Measurements from ENCODE around the gene SPEF1.

SPEF1 gene

DNA sequence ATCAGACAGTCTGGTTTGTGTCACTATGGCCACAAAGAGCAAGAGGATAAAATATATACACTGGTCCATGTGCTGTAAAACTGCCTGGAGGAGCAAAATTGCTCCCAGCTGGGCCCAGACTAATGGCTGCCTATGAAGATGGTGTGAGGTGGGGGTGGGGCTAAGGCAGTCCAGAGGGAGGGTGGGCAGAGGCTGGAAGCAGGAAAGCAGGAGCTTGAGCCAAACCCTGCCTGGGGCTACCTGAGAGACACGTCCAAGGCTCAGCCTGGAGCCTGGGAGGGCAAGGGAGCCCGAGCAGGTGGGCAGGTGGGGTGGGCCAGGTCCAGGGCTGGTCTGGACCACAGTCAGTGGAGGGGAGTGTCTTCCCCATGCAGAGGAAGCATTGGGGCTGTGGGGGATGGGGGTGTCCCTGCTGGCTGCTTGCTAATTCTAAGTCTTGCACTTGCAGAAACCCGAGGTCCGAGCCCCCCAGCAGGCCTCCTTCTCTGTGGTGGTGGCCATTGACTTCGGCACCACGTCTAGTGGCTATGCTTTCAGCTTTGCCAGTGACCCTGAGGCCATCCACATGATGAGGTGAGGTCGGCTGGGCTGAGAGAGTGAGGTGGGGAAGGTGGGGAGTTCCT lies 39.3 kb downstream of the SPEF1 start:
- Histone ChIP-seq H3K27me3 (replicated peaks in 2 of 5; ENCODE audit: control insufficient read depth in 4 of 5, insufficient read depth in 5 of 5, low read length in 4 of 5) (peaks cover 0 to 1% (median 0%) of the 10 kb centered on the region in 5 experiments), H3K36me3 (ENCODE audit: control insufficient read depth in 4 of 4, insufficient read depth in 4 of 4, low read length in 3 of 4) (no peaks in the 10 kb centered on the region), H3K27ac (ENCODE audit: insufficient read depth in 1 of 2, low read depth in 1 of 2, low read length in 2 of 2, poor library complexity in 1 of 2, severe bottlenecking in 2 of 2) (no peak overlapping the region), H3K4me3 (ENCODE audit: control insufficient read depth in 1 of 7, extremely low read depth in 1 of 7, insufficient read depth in 4 of 7, low read depth in 2 of 7, low read length in 6 of 7) (no peak overlapping the region), H3K4me1 (ENCODE audit: control extremely low read depth in 1 of 4, control insufficient read depth in 4 of 4, insufficient read depth in 4 of 4, low read length in 3 of 4) (peaks cover 0 to 12% (median 10%) of the 10 kb centered on the region in 4 experiments), H3K9me3 (ENCODE audit: control extremely low read depth in 1 of 5, control insufficient read depth in 4 of 5, insufficient read depth in 2 of 5, low read depth in 1 of 5, low read length in 4 of 5) (no peaks in the 10 kb centered on the region)
- ChIA-PET CTCF (interaction anchor here (1.1 to 3.5 kb wide), 5 partner anchors 8 to 25 kb away, joined by 3 to 14 read pairs (median 5); no protein-coding TSS in a partner anchor), POLR2A (interaction anchor here (0.6 kb wide), 2 partner anchors 22 to 113 kb away, joined by 3 read pairs; no protein-coding TSS in a partner anchor)
- DNase-seq = no peak
- WGBS (ENCODE audit: insufficient coverage) = 93% methylated on average over 6 of the region's 7 CpGs

DNA sequence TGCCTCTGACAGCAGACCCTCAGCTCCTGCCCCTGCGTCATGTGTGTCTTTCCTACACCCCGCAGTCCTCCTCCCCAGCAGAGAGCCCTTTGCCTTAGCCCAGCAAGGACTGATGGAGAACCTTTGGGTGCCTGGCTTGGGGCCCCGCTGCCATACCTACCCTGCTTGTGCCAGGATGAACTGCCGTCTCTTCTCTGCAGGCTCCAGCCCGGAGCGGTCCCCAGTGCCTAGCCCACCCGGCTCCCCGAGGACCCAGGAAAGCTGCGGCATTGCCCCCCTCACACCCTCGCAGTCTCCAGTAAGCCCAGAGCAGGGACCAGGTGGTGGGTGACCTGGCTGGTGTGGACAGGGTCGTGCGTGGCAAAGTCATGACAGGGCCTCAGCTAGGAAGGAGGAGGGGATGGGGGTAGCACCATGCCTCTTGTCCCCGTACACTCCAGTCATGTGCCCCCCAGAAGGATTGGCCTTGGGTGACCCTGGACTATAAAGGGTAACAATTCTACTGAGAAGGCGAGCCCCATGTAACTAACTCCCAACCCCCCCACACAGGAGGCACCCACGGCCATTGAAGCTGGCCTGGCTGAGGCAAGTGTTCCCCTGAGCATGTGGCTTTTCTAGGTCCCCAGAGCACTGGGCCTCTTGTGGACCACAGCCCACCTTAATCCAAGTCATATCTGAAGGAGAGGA lies 40.5 kb downstream of the SPEF1 start:
- Histone ChIP-seq H3K27me3 (replicated peaks in 2 of 5; ENCODE audit: control insufficient read depth in 4 of 5, insufficient read depth in 5 of 5, low read length in 4 of 5) (peaks cover 0 to 2% (median 0%) of the 10 kb centered on the region in 5 experiments), H3K4me3 (ENCODE audit: control insufficient read depth in 1 of 7, extremely low read depth in 1 of 7, insufficient read depth in 4 of 7, low read depth in 2 of 7, low read length in 6 of 7) (no peak overlapping the region), H3K27ac (ENCODE audit: insufficient read depth in 1 of 2, low read depth in 1 of 2, low read length in 2 of 2, poor library complexity in 1 of 2, severe bottlenecking in 2 of 2) (no peak overlapping the region), H3K9me3 (ENCODE audit: control extremely low read depth in 1 of 5, control insufficient read depth in 4 of 5, insufficient read depth in 2 of 5, low read depth in 1 of 5, low read length in 4 of 5) (no peaks in the 10 kb centered on the region), H3K4me1 (ENCODE audit: control extremely low read depth in 1 of 4, control insufficient read depth in 4 of 4, insufficient read depth in 4 of 4, low read length in 3 of 4) (peaks cover 0 to 12% (median 10%) of the 10 kb centered on the region in 4 experiments), H3K36me3 (ENCODE audit: control insufficient read depth in 4 of 4, insufficient read depth in 4 of 4, low read length in 3 of 4) (no peaks in the 10 kb centered on the region)
- ChIA-PET CTCF (interaction anchor here (0.6 to 3.5 kb wide), 9 partner anchors 9 to 96 kb away, joined by 3 to 14 read pairs (median 4); no protein-coding TSS in a partner anchor), POLR2A (interaction anchor here (0.6 kb wide), 2 partner anchors 21 to 114 kb away, joined by 3 read pairs; no protein-coding TSS in a partner anchor)
- DNase-seq = no peak
- 95% methylated on average over 14 of the region's 15 CpGs for WGBS (ENCODE audit: insufficient coverage)

DNA sequence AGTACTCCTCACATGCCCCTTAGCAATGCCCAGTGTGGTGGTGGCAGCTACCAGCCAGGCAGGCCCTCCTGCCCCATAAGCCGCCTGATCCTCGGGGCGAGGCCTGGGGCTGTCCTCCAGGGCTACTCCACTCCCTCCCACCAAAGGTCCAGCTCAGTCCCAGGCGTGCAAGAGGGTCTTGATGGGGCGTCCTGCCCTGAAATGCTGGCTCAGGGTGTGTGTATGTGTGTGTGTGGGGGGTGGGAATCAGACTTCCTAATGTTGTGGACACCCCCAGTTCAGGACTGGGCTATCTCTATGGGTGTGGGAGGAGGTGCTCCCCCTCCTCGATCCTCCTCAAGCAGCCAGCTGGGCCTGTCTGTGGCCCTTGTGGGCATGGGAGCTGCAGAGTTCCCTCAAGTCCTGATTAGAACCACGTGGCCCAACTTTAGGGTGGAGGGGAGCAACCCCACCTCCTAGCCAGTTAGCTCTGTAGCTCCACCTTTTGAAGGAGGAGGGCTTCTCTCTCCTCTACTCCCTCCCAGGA lies 41.3 kb downstream of the SPEF1 start:
- DNase-seq = no peak
- 80% methylated on average over 1 of the region's 7 CpGs for WGBS (ENCODE audit: insufficient coverage)
- Histone ChIP-seq H3K27me3 (replicated peaks in 2 of 5; ENCODE audit: control insufficient read depth in 4 of 5, insufficient read depth in 5 of 5, low read length in 4 of 5) (peaks cover 0 to 2% (median 0%) of the 10 kb centered on the region in 5 experiments), H3K36me3 (ENCODE audit: control insufficient read depth in 4 of 4, insufficient read depth in 4 of 4, low read length in 3 of 4) (no peaks in the 10 kb centered on the region), H3K4me1 (ENCODE audit: control extremely low read depth in 1 of 4, control insufficient read depth in 4 of 4, insufficient read depth in 4 of 4, low read length in 3 of 4) (peaks cover 0 to 5% (median 4%) of the 10 kb centered on the region in 4 experiments), H3K9me3 (ENCODE audit: control extremely low read depth in 1 of 5, control insufficient read depth in 4 of 5, insufficient read depth in 2 of 5, low read depth in 1 of 5, low read length in 4 of 5) (no peaks in the 10 kb centered on the region), H3K4me3 (ENCODE audit: control insufficient read depth in 1 of 7, extremely low read depth in 1 of 7, insufficient read depth in 4 of 7, low read depth in 2 of 7, low read length in 6 of 7) (no peak overlapping the region), H3K27ac (ENCODE audit: insufficient read depth in 1 of 2, low read depth in 1 of 2, low read length in 2 of 2, poor library complexity in 1 of 2, severe bottlenecking in 2 of 2) (no peak overlapping the region)
- ChIA-PET POLR2A (no interaction called here), CTCF (interaction anchor here (0.6 to 3.5 kb wide), 6 partner anchors 10 to 97 kb away, joined by 3 to 14 read pairs (median 4); no protein-coding TSS in a partner anchor)

DNA sequence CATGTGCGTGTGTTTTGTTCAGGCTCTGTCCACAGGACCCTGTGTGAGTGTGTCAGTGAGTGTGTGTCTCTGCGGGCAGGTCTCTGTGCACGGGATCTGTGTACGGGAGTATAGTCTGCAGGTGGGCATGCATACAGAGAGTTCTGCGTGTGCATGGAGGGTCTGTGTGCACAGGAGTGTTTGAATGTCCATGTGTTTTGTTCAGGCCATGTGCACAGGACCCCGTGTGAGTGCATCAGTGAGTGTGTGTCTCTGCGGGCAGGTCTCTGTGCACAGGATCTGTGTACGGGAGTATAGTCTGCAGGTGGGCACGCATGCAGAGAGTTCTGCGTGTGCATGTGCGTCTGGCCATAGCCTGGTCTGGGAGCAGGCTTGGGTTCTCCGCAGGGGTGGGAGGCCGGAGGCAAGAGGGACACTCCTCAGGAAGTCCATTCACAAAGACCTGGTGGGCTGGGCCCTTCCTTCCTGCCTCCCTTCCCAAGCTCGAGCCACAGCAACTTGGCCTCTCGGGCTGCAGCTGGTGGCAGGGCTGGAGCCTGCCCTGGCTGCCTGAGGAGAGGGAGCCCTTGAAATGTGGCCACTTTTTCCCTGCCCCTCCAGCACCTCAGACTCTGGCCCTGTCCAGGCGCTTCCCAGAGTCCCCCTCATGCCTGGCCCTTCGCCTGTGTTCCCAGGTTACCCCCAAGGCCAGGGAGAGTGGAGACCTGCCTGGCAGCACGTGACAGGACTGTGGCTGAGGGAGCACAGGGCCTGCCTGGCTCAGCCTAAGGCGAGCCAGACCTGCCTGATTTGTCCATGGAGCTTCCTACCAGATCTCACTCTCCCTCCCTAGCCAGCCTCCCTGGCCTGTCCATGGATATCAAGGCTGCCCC lies 42.0 kb downstream of the SPEF1 start:
- ChIA-PET POLR2A (no interaction called here), CTCF (interaction anchor here (2.0 to 3.5 kb wide), 2 partner anchors 10 to 15 kb away, joined by 5 to 14 read pairs; no protein-coding TSS in a partner anchor)
- WGBS (ENCODE audit: insufficient coverage) = 91% methylated on average over 19 of the region's 19 CpGs
- Histone ChIP-seq H3K27ac (ENCODE audit: insufficient read depth in 1 of 2, low read depth in 1 of 2, low read length in 2 of 2, poor library complexity in 1 of 2, severe bottlenecking in 2 of 2) (no peak overlapping the region), H3K9me3 (ENCODE audit: control extremely low read depth in 1 of 5, control insufficient read depth in 4 of 5, insufficient read depth in 2 of 5, low read depth in 1 of 5, low read length in 4 of 5) (no peaks in the 10 kb centered on the region), H3K4me3 (ENCODE audit: control insufficient read depth in 1 of 7, extremely low read depth in 1 of 7, insufficient read depth in 4 of 7, low read depth in 2 of 7, low read length in 6 of 7) (no peak overlapping the region), H3K27me3 (replicated peaks in 2 of 5; ENCODE audit: control insufficient read depth in 4 of 5, insufficient read depth in 5 of 5, low read length in 4 of 5) (peaks cover 0 to 2% (median 0%) of the 10 kb centered on the region in 5 experiments), H3K4me1 (ENCODE audit: control extremely low read depth in 1 of 4, control insufficient read depth in 4 of 4, insufficient read depth in 4 of 4, low read length in 3 of 4) (no peaks in the 10 kb centered on the region), H3K36me3 (ENCODE audit: control insufficient read depth in 4 of 4, insufficient read depth in 4 of 4, low read length in 3 of 4) (no peaks in the 10 kb centered on the region)
- DNase-seq = no peak

DNA sequence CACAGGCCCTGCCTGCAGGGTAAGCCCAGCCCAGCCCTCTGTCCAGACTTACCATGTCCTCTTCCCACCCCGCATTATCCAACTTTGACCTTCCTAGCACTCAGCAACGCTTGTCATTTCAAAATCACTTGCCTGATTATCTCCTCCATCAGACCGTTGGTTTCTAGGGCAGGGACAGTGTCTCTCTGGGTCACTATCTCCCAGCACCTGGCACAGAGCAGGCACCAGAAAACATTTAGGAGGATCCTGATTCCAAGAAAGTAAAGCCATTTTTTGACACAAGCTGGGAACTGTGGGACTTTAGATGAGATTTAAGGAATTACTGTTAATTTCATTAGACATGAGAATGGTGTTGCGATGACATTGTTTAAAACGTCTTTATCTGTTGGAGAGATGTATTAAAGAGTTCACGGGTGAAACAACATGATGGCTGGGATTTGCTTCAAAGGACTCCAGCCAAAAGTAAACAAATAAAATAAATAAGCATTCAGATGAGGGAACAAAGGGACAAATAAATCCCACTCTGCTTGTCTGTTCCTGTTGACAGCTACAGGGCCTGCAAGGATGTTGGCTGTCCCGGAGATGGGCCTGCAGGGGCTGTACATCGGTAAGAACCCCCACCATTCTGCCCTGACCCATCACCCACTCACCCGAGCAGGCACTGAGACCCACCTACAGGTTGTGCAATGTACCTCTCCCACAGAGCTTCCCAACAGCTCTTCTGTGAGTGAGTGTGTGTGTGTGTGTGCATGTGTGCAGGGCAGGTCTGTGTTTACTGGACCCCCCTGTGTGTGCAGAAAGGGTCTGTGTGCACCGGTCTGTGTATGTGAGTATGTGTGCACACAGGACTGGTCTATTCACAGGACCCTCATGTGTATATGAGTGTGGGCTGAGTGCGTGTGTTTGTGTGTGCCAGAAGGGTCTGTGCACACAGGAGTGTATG lies 42.9 kb downstream of the SPEF1 start:
- Histone ChIP-seq H3K4me3 (ENCODE audit: control insufficient read depth in 1 of 7, extremely low read depth in 1 of 7, insufficient read depth in 4 of 7, low read depth in 2 of 7, low read length in 6 of 7) (no peak overlapping the region), H3K36me3 (ENCODE audit: control insufficient read depth in 4 of 4, insufficient read depth in 4 of 4, low read length in 3 of 4) (no peaks in the 10 kb centered on the region), H3K27me3 (replicated peaks in 2 of 5; ENCODE audit: control insufficient read depth in 4 of 5, insufficient read depth in 5 of 5, low read length in 4 of 5) (peaks cover 0 to 5% (median 4%) of the 10 kb centered on the region in 5 experiments), H3K9me3 (ENCODE audit: control extremely low read depth in 1 of 5, control insufficient read depth in 4 of 5, insufficient read depth in 2 of 5, low read depth in 1 of 5, low read length in 4 of 5) (no peaks in the 10 kb centered on the region), H3K4me1 (ENCODE audit: control extremely low read depth in 1 of 4, control insufficient read depth in 4 of 4, insufficient read depth in 4 of 4, low read length in 3 of 4) (no peaks in the 10 kb centered on the region), H3K27ac (ENCODE audit: insufficient read depth in 1 of 2, low read depth in 1 of 2, low read length in 2 of 2, poor library complexity in 1 of 2, severe bottlenecking in 2 of 2) (no peak overlapping the region)
- WGBS (ENCODE audit: insufficient coverage) = 86% methylated on average over 8 of the region's 11 CpGs
- POLR2A ChIA-PET = interaction anchor here (0.5 kb wide), 1 partner anchor 374 kb away, joined by 3 read pairs; no protein-coding TSS in a partner anchor
- CTCF ChIA-PET = interaction anchor here (0.6 to 3.5 kb wide), 4 partner anchors 11 to 22 kb away, joined by 3 to 14 read pairs (median 11); no protein-coding TSS in a partner anchor
- DNase-seq = no peak

DNA sequence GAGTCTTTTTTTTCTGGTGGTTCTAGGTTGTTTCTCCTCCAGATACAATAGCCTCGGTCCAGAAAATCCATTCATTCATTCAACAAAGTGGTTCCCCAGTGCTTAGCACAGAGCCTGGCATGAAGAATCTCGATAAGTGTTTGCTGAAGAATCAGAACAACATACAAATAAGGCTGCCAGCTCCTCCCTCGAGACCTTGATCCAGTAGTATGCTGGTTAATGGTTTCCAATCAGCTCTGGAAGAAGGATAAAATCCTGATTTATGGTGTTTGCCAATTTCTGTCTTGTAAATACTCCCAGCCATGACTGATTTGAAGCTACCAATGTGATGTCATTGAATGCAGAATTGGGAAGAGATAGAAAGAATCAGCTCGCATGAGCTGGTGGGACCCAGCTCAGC lies 45.5 kb downstream of the SPEF1 start:
- Histone ChIP-seq H3K4me3 (ENCODE audit: control insufficient read depth in 1 of 7, extremely low read depth in 1 of 7, insufficient read depth in 4 of 7, low read depth in 2 of 7, low read length in 6 of 7) (no peak overlapping the region), H3K27ac (ENCODE audit: insufficient read depth in 1 of 2, low read depth in 1 of 2, low read length in 2 of 2, poor library complexity in 1 of 2, severe bottlenecking in 2 of 2) (no peak overlapping the region), H3K27me3 (replicated peaks in 2 of 5; ENCODE audit: control insufficient read depth in 4 of 5, insufficient read depth in 5 of 5, low read length in 4 of 5) (peaks cover 0 to 28% (median 10%) of the 10 kb centered on the region in 5 experiments), H3K4me1 (ENCODE audit: control extremely low read depth in 1 of 4, control insufficient read depth in 4 of 4, insufficient read depth in 4 of 4, low read length in 3 of 4) (peaks cover 0 to 6% (median 2%) of the 10 kb centered on the region in 4 experiments), H3K9me3 (ENCODE audit: control extremely low read depth in 1 of 5, control insufficient read depth in 4 of 5, insufficient read depth in 2 of 5, low read depth in 1 of 5, low read length in 4 of 5) (no peaks in the 10 kb centered on the region), H3K36me3 (ENCODE audit: control insufficient read depth in 4 of 4, insufficient read depth in 4 of 4, low read length in 3 of 4) (no peaks in the 10 kb centered on the region)
- POLR2A ChIA-PET = no interaction called here
- WGBS (ENCODE audit: insufficient coverage) = 95% methylated on average over 4 of the region's 4 CpGs
- DNase-seq = no peak
- CTCF ChIA-PET = interaction anchor here (1.1 to 2.1 kb wide), 5 partner anchors 12 to 25 kb away, joined by 3 to 11 read pairs (median 5); no protein-coding TSS in a partner anchor

Measured in common myeloid progenitor, CD34-positive (primary cell).